SIG-M5 treated with dmso at 0.1 percent for 504 hours (cell line): ENCODE results near the gene ATP1A1.
A peak's percentile ranks its signal among the peaks of the same experiment; 100 is the strongest.

ENCODE experiments used
- DNase-seq: peaks from one replicate; lab custom pipeline; 2025; ENCODE audit not compliant: unreplicated experiment; lab: John Stamatoyannopoulos, UW

The ATP1A1 gene

DNA sequence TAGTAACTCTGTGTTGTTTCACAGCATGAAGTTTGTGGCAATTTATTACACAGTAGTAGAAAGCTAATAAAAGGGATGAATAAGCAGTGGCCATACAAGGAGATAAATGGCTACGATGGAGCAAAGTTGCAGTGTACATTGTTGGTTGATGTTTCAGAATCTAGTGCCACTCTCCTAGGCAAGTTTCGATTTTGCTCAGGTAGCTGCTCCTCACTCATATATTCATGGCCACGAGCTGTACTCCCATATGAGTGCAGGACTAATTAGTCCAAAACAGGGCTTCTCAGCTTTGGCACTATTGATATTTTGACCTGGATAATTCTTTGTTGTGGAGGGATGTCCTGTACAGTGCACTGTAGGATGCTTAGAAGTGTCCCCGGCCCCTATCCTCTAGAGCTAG lies 30.0 kb upstream of the ATP1A1 start:
- no peak for DNase-seq

DNA sequence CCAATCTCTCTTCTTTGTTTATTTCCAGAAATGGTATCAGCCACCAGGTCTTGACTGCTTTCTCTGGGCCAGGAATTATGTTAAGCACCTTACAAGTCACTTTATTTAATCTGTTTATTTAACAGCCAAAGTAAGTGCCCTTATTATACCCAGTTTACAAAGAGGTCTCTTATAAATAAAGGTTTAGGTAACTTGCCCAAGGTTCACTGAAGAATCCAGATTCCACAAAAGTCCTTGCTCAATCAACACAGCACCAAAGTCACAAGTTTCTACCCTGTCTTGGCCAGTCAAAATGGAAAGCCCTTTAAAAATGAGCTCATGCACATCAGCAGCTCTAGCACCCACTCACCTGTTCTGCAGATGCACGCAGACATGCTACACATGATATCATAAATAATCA lies 28.0 kb upstream of the ATP1A1 start:
- DNase-seq = no peak

DNA sequence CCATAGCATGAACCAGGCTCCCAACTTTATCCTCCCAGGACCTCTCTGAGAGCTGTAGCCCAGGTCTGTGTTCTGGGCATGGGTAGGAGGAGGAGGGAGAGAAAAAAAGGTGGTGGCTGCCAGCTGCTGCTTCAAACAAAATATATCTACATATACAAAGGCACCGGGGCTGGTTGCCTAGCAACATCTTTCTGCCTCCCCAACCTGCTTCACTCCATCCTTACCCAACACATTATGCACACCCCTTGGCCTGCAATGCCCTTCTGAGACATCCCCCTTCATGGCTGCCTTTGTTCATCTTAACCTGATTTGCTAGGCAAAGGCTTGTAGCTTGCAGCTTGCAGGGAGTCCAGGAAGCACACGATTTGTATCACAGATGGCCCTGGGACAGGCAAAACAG lies 27.2 kb upstream of the ATP1A1 start:
- DNase-seq = no peak

DNA sequence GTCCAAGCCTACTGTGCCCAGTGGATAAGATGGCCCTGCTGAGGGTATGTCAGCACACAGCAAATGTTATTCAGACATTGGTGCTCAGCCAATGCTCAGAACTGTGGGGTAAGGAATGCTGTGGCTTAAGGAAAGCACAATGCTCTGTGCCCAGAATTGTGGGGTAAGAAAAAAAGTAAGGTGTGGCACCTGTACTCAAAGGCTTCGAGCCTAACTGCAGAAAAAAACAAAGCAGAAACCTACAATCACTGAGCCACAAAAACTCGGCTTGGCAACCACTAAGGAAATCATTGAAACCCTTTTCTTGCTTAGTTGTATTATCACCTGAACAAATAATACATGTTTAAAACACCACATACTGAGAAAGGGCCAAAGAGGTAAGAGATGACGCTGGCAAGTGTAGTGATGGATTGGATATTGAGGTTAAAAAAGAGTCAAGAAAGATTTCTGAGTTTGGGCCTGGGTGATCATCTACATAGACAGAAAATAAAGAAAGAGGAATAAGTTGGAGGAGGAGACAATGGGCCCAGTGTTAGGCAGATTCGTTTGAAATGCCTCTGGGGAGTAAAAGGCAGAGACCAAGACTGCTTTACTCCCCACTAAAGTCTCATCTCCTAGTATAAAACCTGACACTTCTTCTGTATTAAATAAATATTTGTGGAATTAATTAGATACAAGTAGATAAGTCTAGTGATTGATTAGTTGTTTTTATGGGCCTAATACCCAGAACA lies 25.9 kb upstream of the ATP1A1 start:
- DNase-seq = no peak

DNA sequence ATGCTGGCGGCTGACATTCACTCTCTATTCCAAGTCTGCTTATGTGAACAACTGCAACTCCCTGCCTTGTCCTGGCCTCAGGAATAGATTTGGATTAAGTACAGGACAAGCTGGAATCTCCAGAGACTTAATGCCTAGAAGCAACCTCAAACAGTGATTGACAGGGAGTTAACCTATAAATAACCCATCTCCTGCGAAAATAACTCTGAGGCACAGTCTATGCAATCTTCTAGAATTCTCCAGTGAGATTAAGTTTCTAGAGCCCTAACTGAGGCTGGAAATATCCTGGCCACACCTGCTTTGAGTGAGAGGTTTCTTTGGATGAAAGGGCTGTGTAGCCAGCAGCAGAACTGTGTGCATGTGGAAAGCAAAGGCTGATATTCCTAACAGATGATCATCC lies 25.3 kb upstream of the ATP1A1 start:
- DNase-seq = no peak

DNA sequence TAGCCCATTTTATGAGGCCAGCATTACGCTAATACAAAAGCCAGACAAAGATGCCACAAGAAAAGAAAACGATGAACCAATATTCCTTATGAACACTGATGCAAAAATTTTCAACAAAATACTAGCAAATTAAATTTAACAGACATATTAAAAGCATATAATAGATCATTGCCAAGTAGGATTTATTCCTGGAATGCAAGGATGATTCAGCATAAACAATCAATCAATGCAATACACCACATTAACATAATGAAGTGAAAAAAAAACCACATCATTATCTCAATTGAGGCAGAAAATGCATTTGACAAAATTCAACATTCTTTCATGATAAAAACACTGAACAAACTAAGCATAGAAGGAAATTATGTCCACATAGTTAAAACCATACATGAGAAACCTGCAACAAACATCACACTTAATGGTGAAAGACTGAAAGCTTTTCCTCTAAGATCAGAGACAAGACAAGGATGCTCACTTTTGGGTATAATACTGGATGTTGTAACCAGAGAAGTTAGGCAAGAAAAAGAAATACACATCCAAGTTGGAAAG lies 22.9 kb upstream of the ATP1A1 start:
- DNase-seq = no peak

DNA sequence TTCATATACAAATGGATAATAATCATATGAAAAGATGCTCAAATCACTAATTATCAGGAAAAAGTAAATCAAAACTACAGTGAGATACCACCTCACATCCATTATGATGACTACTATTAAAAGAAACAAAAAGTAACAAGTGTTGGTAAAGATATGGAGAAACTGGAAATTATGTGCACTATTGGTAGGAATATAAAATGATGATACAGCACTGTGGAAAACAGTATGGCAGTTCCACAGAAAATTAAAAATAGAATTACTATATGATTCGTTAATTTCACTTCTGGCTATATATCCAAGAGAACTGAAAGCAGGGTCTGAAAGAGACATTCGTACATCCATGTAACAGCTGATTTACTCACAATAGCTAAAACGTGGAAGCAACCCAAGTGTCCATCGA lies 21.1 kb upstream of the ATP1A1 start:
- no peak for DNase-seq

DNA sequence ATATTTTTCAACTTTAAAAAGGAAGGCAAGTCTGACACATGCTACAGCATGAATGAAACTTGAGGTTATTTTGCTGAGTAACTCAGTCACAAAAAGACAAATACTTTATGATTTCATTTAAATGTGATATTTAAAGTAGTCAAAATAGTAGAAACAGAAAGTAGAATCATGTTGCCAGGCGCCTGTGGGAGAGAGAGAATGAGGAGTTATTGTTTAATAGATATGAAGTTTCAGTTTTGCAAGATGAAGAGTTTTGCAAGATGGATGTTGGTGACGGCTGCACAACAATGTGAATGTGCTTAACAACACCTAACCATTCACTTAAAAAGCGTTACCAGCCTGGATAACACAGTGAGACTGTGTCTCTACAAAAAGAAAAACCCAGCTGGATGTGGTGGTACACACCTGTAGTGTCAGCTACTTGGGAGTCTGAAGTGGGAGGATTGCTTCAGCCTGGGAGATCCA lies 20.7 kb upstream of the ATP1A1 start:
- no peak for DNase-seq

DNA sequence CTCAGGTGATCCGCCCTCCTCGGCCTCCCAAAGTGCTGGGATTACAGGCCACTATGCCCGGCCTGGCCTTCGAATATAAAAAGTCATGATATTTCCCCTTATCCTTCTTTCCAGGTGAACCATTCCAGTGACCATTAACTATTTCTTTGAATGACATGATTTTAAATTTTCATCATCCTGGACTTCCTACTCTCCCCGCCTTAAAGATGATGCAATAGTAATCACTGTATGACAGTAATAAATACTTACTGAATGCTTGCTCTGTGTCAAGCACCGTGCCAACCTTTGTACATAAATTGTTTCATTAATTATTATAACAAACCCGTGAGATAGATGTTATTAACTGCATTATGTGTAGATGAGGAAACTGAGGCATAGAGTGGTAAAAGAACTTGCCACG lies 19.9 kb upstream of the ATP1A1 start:
- no peak for DNase-seq

DNA sequence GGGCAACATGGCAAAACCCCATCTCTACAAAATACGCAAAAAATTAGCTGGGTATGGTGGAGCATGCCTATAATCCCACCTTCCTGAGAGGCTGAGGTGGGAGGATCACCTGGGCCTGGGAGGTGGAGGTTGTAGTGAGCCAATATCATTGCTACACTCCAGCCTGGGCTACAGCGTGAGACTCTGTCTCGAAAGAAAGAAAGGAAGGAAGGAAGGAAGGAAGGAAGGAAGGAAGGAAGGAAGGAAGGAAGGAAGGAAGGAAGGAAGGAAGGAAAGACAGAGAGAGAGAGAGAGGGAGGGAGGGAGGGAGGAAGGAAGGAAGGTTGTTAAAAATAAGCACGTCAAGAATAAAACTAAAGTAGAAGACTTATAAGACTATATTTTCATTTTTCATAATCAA lies 17.0 kb upstream of the ATP1A1 start:
- no peak for DNase-seq

DNA sequence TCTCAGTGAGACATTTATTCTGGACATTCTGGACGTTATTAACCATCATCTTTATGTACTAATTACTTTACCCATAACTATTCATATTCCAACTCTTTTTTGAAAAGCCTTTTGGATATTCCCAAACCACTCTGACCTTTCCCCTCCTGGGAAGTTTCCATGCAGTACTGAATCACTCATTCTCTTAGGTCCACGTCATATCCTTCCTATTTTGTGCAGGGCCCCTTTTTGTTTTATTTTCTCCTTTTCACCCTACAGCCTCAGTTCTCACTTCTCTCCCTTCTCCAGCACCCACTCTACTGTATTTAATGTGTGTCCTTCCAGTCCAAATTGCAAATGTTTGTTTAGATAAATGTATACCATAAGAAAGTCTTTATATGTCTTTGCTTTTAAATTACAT lies 16.4 kb upstream of the ATP1A1 start:
- no peak for DNase-seq

DNA sequence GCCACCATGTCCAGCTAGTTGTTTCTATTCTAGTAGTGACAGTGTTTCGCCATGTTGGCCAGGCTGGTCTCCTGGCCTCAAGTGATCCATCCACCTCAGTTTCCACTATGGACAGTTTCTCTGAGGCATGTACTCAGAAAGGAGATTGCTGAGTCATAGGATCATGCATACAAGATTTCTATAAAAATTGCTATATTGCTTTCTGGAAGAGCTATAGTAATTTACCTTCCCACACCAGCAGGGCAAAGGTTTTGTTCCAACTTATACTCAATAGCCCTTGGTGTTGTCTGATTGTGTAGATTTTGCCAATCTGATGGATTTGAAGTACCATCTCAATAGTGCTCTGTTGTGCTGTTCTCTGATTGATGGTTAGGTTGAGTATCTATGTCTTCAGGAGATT lies 15.6 kb upstream of the ATP1A1 start:
- DNase-seq = no peak

DNA sequence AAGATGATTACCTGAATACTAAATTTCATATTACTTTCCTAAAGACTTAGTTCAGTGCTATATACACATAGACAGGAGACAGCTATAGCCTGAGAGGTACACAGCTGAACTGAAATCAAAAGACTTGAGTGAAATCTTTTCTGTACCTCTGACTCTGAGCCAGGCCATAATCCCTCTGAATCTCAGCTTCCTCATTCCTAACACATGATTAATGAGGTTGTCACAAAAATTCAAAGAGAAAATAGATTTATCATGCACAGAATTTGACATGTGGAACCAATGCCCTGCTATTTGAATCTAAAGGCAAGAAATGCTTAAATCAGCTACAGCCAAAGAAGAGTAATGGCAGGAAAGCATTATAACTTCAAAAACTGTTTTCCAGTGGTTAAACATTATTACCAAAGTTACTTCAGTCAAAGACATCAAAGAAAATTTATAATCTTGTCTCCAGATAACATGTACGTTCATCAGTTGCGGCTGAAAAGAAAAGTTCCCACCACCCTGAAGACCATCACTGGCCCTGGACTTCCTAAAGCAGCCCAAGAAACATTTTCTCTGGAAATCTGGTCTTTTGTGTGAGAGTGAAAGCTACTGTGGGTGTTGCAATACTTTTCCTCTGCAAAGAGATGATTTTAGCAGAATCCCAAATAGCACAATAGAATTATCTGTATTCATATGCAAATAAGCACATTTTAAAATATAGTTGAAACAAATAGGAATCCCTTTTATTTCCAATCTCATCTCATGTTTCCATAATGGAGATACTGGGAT lies 13.8 kb upstream of the ATP1A1 start:
- DNase-seq = no peak

DNA sequence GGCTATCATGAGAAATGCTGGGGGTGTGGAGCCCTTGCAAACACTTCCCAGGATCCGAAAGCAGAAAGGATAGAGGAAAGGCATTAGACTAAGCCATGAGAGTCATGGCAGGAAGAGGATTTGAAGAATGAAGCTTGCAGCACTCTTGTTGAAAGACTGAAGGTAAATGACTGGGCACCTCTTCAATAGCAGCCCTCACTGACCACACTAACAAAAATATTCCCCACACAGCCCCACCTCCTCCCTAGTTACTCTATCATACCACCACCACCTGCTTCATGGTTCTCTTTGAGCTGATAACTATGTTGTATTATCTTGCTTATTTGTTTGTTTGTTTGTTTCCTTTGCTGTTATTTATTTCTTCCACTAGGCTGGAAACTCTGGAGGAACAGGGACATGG lies 13.2 kb upstream of the ATP1A1 start:
- DNase-seq = no peak

DNA sequence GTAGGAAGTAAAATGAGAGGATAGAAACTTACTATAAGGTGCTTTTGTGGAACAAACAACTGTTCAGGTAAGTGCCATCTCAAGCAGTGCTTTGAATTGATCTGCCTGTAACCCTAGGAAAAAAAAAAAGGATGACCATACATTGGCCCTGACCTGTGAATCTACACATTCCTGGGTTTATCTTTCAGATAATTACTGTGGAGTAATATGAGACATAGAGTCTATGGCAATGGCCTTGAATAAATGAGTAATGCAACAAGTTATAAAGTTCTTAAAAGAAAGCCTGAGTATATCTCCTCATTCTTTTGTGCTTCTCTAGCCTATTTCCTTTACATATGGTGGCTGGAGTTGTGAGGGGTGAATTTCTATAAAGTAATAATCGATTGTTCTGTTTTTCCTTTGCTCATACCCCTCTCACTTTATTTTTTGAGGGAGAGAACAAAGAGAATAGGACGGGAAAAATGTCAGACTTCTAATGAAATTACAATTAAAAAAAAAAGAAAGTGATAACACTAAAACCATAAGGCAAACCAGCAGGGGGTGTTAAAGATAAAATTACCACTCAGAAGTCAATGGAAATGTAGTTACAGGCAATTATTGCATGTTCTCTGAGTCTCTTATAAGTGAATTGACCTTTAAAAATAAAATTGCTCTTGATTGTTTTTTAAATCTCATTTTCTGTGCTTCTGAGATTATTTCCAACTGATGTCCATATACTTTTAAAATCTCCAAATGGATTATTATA lies 12.4 kb upstream of the ATP1A1 start:
- DNase-seq = peak; percentile 36

DNA sequence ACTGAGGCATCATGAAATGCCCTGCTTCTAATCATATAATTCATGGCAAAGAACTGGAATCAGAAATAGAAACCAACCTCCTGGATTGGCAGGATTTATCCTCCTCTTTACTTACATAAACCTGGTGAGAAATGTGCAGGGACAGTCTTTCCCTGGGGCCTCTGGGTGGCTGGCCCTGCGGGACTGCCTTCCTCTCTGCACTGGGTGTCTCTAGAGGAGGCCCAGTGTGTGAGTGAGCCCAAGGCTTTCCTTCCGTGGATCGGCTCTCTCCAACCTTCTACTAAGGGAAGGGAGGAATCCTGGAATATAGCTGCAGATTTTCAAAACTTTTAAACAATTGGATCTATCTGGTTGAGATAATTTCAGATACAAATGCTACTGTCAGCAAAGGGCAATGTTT lies 11.4 kb upstream of the ATP1A1 start:
- DNase-seq = no peak

DNA sequence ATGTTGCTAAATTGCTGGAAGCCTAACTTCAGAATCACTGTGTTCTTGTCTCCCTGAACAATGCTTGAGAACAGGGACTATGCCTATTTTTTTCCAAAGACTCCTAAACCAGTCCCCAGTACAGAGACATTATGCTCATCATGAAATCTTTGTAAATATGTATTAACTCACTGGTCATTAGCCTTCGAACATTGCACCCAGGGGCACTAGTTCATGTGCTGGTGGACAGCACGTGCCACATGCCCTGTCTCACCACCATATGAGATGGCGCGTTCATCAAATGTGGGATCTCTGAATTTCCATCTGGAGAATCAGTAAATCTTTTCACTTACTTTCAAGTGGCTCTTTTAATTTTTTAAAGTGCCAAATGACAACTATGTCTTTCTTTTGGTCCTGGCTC lies 11.0 kb upstream of the ATP1A1 start:
- no peak for DNase-seq

DNA sequence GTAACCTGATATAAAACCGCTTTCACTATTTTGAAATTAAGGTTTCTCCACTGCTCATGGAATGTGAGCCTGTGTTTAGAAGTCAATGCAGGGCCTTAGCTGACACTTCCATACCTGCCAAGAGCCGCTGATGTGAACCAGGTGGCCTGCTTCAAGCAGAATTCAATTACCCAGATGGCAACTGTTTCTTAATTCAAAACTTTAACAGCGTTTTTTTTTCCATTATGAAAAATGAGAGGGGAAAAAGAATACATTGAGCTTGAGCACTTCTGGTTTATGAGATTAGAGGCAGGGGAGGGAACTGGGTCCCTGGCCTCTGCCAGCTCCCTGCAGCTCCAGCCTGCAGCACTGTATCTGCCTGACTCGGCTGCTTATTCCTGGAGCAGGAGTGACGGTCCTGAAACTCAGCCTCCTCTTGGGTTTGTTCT lies 7.7 kb upstream of the ATP1A1 start:
- no peak for DNase-seq

DNA sequence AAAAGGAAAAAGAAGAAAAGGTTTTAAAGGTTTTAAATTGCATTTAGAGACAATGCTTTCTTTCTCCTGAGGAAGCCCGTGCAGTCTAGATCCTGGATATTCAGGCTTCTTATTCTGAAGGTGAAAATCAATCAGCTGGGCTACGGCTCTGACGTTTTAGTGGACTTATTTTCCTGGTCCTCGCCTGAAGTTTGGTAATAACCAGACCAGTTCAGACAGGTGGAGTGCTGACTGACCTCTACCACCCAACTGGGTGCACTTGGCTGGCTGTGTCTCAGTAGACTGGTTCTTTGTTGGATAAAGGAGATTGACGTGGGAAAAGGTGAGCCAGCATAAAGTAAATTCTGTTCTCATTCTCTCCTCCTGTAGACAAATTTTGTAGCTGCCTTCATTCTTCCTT lies 7.2 kb upstream of the ATP1A1 start:
- no peak for DNase-seq

DNA sequence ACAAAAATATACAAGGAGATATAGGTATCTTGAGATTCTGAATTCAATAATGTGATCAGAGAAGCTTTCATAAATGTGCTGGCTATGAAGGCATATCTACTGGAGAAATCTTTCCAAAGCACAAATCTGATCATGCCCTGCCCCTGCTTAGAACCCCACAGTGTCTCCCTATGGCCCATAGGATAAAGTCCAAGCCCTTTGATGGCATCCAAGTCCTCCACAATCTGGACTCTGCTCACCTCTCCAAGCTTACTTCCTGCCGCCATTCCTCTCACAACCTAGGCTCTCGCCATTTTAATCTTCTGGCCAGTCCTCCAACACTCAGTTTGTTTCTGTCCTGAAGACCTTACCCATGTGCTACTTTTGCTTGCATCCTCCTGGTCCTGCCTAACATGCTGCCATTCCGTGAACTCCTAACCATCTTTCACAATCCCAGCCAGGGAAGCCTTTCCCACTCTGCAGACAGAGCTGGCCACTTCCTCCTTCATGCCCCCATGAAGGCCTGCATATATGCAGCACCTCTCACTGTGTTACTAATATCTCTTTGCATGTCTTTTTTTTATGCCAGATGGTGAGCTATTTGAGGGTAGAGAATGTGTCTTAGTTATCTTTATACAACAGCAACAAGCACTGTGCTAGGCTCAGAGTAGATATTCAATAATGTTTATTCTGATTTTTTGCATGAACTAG lies 5.6 kb upstream of the ATP1A1 start:
- no peak for DNase-seq

DNA sequence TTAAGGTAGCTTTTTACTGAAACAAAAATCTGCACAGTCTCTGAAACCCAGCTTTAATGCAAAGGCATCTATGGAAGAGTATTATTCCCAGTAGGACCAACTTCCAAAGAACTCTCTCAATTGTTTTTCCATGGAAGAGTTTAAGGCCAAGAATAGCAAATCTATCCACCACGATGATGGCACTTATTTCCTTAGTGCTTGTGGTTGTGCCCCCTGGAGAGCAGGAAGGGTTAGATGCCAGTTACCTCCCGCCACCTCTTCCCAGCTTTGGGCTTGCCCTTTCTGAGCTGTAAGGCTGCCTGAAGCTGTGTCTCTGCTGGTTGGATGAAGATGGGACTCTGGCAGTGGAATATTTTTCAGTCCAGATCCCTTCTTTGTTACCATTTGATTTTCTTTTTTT lies 4.8 kb upstream of the ATP1A1 start:
- DNase-seq = no peak
